Adipocyte (in vitro differentiated cells): ENCODE data around the gene MYO10.

Source experiments
- DNase-seq: peaks from one replicate; pipeline ENCODE4 v3.0.0-alpha.2; 2015; ENCODE audit warnings: low read depth
- H3K27me3 ChIP-seq: replicated peaks from 2 replicates; pipeline ENCODE4 v1.7.0; 2013; ENCODE audit warnings: mild to moderate bottlenecking, low read length, moderate library complexity; ENCODE audit not compliant: control insufficient read depth, insufficient read depth
- H3K36me3 ChIP-seq: 2 replicates; pipeline ENCODE4 v1.7.0; 2013; ENCODE audit warnings: low read length, mild to moderate bottlenecking, moderate library complexity; ENCODE audit not compliant: control insufficient read depth, insufficient read depth, severe bottlenecking
- H3K4me1 ChIP-seq: 2 replicates; pipeline ENCODE4 v1.7.0; 2013; ENCODE audit warnings: mild to moderate bottlenecking, low read length, moderate library complexity; ENCODE audit not compliant: control insufficient read depth, insufficient read depth
- H3K4me3 ChIP-seq: 2 replicates; pipeline ENCODE4 v1.7.0; 2013; ENCODE audit warnings: mild to moderate bottlenecking, low read length, moderate library complexity
- H3K9ac ChIP-seq: 2 replicates; pipeline ENCODE4 v1.7.0; 2013; ENCODE audit warnings: mild to moderate bottlenecking, low read length, moderate library complexity
- H3K9me3 ChIP-seq: 2 replicates; pipeline ENCODE4 v1.7.0; 2013; ENCODE audit warnings: mild to moderate bottlenecking, low read length, moderate library complexity; ENCODE audit not compliant: control insufficient read depth

MYO10 gene

DNA sequence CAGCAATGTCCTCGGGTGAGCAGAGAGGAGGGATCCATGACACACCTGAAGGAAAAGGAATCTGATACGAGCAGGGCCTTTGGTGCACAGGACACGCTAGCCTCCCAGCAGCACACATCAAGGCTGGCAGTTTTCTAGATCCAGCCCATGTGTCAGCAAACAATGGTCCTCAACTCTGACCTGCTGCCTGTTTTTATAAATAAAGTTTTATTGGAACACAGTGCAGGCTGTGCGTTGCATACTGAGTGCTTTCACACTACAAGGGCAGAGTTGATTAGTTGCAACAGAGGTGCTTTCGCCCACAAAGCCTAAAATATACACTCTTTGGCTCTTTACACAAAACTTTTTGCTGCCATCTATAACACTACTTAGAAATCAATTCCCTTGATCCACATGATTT lies 147.1 kb downstream of the MYO10 start:
- no peak for DNase-seq
- Histone ChIP-seq H3K9me3 (no peaks in the 10 kb centered on the region), H3K36me3 (no peaks in the 10 kb centered on the region), H3K9ac (no peak overlapping the region), H3K27me3 (no peaks in the 10 kb centered on the region), H3K4me1 (peaks cover 4% of the 10 kb centered on the region), H3K4me3 (no peak overlapping the region)

DNA sequence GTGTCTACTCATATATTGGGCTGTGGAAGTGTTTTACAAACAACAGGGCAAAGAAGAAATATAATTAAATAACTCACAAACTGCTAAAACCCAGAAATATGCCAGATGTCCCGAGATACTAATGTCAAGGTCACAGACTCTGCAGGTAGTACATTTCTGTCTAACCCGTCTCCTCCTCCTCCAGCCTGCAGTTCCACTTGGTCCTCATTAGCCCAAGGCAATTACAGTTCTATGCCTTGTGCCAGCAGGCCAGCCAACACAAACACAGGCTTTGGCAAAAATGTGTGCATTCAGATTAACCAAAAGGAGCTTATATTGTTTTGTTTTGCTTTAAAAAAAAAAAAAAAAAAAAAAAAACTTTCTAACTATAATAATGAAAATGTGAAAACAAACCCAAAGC lies 148.8 kb downstream of the MYO10 start:
- Histone ChIP-seq H3K9ac (no peak overlapping the region), H3K4me3 (no peak overlapping the region), H3K27me3 (no peaks in the 10 kb centered on the region), H3K9me3 (no peaks in the 10 kb centered on the region), H3K4me1 (peaks cover 10% of the 10 kb centered on the region), H3K36me3 (no peaks in the 10 kb centered on the region)
- DNase-seq, result peak; percentile 73

DNA sequence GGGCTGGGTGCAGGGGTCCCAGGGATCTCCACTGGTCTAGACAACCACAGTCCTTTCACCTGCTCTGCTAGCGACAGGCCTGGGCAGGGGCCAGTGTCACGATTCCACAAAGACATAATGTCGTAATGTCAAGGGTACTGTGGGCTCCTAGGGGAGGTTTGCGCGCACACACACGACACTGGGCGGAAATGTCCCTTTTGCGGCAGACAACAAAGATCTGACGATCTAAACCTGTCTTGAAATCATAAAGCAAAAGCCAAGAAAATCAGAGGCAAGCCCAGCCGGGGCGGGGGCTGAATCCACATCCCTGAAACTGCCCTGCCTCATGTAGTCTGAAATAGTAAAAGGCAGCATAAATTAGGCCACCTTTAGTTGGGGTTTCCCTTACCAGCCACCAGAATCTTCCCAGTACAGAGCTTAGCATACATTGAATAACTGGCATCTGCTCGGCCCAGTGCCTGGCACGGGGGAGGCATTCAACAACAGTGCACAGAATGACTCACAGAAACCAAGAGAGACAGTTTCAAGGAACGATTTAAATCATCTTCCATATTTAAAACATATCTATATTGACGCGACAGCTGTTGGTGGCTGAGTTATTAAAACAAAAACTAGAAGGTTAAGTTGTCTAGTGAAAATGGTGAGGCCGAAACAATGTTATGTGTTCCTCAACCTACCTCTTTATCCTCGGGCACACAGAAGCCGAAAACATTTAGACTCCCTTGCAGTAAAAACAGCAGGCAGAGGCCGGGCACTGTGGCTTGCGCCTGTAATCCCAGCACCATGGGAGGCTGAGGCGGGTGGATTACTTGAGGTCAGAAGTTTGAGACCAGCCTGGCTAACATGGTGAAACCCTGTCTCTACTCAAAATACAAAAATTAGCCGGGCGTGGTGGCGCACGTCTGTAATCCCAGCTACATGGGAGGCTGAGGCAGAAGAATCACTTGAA lies 151.0 kb downstream of the MYO10 start:
- no peaks in the 10 kb centered on the region for H3K9me3 ChIP-seq
- DNase-seq, result no peak
- peaks cover 5% of the 10 kb centered on the region for H3K4me1 ChIP-seq
- no peak overlapping the region for H3K4me3 ChIP-seq
- no peaks in the 10 kb centered on the region for H3K36me3 ChIP-seq
- no peaks in the 10 kb centered on the region for H3K27me3 ChIP-seq
- H3K9ac ChIP-seq, result no peak overlapping the region

DNA sequence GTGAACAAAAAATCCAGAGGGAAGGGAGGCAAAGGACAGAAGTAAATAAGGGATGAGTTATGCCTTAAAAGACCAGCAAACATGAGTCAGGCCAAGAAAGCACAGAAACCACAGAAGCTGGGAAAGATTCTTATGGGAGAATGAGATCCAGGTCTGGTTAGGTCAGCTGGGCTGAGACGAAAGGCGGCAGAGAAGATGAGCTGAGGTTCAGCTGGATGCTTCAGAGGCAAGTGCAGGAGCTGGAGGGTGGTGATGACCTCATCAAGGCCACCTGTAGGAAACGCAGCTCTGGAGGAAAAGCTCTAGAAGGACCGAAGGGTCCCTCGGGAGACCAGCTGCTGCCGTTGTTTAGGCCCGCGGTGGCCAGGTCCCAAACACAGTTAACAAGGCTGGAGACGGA lies 152.0 kb downstream of the MYO10 start:
- no peak for DNase-seq
- H3K36me3 ChIP-seq, result peaks cover 1% of the 10 kb centered on the region
- no peak overlapping the region for H3K4me3 ChIP-seq
- no peaks in the 10 kb centered on the region for H3K9me3 ChIP-seq
- H3K27me3 ChIP-seq, result no peaks in the 10 kb centered on the region
- no peak overlapping the region for H3K9ac ChIP-seq
- peaks cover 5% of the 10 kb centered on the region for H3K4me1 ChIP-seq

DNA sequence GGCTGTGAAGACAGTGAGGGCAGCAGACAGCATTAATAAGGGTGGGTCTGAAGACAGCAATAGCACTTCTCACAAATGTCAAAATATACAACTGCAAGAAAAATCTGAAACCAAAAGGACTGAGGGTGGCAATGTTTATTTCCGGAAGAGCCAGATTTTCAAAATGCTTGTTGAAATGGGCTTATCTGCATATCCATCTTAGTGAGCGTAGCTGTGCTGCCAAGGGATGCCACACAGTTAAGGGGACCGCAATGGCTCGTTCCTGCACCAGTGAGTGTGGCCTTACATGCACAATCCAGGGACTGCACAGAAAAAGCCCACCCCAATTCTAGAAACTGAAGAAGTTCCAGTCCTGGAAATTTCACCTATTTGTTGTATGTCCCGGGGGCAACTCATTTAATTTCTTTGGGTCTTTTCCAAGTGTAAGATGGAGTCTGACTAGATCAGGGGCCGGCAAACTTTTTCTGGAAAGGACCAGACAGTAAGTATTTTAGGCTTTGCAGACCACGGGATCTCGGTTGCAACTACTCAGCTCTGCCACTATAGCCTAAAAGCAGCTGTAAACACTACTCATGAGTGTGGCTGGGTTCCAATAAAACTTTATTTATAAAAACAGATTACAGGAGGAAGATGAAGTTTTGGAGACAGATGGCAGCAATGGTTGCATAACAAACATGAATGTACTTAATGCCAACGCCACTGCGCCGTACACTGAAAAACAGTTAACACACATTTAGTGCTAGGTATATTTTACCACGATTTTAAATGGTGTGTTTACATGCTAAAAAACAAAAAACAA lies 154.1 kb downstream of the MYO10 start:
- Histone ChIP-seq H3K27me3 (no peaks in the 10 kb centered on the region), H3K9me3 (no peaks in the 10 kb centered on the region), H3K9ac (no peak overlapping the region), H3K36me3 (peaks cover 4% of the 10 kb centered on the region), H3K4me1 (peaks cover 9% of the 10 kb centered on the region), H3K4me3 (no peak overlapping the region)
- DNase-seq, result no peak

DNA sequence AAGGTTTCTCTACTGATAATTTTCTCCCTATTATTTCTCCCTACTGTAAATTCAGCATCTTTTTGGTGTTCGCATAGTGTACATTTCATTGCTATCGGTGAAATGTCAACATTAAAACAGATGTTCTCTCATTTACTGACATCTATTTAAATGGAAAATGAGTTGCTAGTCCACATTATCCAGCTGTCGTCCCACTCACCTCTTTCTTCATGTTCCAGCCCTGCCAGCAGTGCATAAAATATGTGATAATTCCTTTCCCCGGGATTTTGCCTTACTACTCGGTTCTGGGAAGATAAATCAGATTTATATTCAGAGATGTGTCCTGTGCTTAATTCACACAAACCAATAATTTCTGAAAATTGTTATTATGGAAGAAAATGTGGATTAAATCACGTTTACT lies 155.8 kb downstream of the MYO10 start:
- Histone ChIP-seq H3K27me3 (no peaks in the 10 kb centered on the region), H3K36me3 (peaks cover 4% of the 10 kb centered on the region), H3K9ac (no peak overlapping the region), H3K9me3 (no peaks in the 10 kb centered on the region), H3K4me3 (no peak overlapping the region), H3K4me1 (peaks cover 24% of the 10 kb centered on the region)
- DNase-seq, result no peak

DNA sequence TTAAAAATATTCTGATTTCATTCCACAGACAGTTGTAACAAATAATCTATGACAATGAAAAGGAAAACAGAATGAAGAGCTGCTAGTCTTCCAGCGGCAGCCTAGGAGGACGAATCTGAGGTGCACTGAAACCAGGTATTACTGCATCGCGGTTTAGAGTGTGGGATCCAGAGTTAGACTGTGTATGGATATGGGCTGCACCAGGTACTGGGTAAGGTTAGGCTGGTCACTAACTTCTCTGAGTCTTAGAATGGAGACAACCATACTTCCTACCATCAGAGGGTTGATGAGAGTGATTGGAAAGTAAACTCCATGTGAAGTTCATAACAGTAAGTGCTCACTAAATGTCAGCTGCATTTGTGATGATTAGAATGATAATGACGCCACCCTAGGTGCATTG lies 158.7 kb downstream of the MYO10 start:
- Histone ChIP-seq H3K27me3 (no peaks in the 10 kb centered on the region), H3K9me3 (no peaks in the 10 kb centered on the region), H3K4me1 (peaks cover 34% of the 10 kb centered on the region), H3K36me3 (peaks cover 4% of the 10 kb centered on the region), H3K9ac (no peak overlapping the region), H3K4me3 (no peak overlapping the region)
- DNase-seq, result no peak

DNA sequence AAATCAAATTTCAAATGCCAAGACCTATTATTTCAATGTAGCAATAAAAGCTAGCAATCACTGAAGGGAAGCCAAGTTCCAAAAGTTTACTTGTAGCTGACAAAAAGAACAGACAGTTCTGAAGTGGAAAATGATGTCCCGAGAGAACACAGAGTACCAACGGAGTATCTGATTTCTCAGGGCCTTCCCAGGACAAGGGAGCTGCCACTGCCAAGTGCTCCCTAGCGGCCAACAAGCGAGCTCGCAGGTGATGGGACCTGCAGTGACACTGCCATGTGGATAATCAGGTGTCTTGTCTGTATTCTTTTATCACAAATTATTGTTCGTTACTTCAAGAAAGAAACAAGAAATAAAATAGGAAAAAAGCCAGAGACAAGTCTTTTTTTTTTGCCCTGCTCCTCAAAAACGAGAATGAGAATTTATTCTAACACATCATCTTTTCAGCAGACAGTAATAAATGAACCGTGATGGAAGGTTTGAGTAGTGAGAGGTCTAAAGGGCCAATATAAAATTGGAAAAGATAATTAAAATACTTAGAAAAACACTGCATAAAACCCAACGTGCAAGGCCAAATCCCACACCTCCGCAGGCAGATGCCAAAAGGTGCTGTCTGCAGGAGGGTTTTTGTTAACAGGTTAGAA lies 159.4 kb downstream of the MYO10 start:
- Histone ChIP-seq H3K4me3 (no peak overlapping the region), H3K4me1 (peaks cover 34% of the 10 kb centered on the region), H3K36me3 (peaks cover 4% of the 10 kb centered on the region), H3K9ac (no peak overlapping the region), H3K9me3 (no peaks in the 10 kb centered on the region), H3K27me3 (no peaks in the 10 kb centered on the region)
- no peak for DNase-seq

DNA sequence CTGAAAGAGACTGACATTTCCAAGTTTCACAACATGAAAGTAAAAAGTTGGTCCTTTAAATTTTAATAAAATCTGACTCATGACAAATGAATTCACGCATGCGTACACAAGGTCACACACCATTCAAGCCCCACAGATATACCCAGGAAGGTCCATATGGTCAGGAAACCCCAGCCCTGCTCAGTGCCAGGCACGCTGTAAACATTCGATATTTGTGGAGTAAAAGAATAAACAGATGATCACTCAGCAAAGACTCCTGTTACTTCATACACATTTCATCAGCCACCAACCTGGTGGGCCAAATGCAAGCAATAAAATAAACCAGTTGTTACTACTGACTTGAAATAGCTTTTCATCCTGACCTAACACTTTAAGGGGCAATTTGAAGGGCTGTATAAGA lies 161.3 kb downstream of the MYO10 start:
- no peak overlapping the region for H3K9ac ChIP-seq
- H3K4me1 ChIP-seq, result peaks cover 34% of the 10 kb centered on the region
- no peak for DNase-seq
- no peaks in the 10 kb centered on the region for H3K9me3 ChIP-seq
- H3K36me3 ChIP-seq, result peaks cover 4% of the 10 kb centered on the region
- H3K4me3 ChIP-seq, result no peak overlapping the region
- no peaks in the 10 kb centered on the region for H3K27me3 ChIP-seq

DNA sequence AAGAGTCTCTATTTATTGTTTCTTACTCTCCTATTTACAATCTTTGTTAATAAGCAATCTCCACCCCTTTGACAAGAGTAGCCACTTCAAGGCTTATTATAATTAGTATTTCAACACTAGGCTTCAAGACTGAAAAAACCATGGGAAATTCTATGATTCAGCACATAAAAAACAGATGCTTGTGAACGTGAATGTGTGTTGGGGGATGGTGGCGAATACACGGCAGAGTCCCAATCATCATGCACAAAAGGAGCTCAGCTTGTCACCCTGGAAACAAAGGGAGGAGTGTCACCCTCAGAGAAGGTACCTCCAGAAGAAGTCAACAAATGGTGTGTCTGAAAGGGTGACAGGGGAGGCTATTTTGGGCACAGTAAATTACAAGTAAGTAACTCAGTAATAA lies 162.1 kb downstream of the MYO10 start:
- H3K4me3 ChIP-seq, result no peak overlapping the region
- H3K36me3 ChIP-seq, result peaks cover 1% of the 10 kb centered on the region
- H3K9ac ChIP-seq, result no peak overlapping the region
- H3K4me1 ChIP-seq, result peaks cover 34% of the 10 kb centered on the region
- no peak for DNase-seq
- H3K27me3 ChIP-seq, result no peaks in the 10 kb centered on the region
- no peaks in the 10 kb centered on the region for H3K9me3 ChIP-seq

DNA sequence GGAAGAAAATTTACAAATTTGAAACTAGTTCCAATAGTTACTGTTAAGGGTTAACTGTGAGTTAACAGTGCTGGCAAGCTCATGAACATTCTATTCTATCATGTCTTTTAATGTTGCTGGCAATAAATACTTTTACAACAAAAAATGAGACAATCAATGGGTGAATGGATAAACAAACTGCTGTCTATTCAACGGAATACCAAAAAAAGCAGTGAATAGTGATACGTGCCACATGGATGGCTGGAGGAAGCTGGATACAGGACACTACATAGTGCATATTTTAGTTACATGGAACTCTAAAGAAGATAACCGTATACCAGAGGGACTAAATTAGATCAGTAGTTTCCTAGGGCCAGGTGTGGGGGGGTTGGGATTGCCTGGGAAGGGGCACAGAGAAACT lies 163.5 kb downstream of the MYO10 start:
- no peak for DNase-seq
- no peaks in the 10 kb centered on the region for H3K27me3 ChIP-seq
- no peaks in the 10 kb centered on the region for H3K9me3 ChIP-seq
- H3K4me1 ChIP-seq, result peaks cover 31% of the 10 kb centered on the region
- H3K36me3 ChIP-seq, result peaks cover 3% of the 10 kb centered on the region
- H3K9ac ChIP-seq, result no peak overlapping the region
- H3K4me3 ChIP-seq, result no peak overlapping the region
